Measurements from ENCODE around the gene EFHC1. TPM values are rescaled to one million over a fixed set of nuclear protein-coding genes. Genes with fewer than 3 reads are reported as not detected.
"Not testable (repeated sequence)": the region's sequence is repeated elsewhere in the genome, so short reads cannot be mapped to it uniquely, and the experiment has no call there.

The EFHC1 gene
- polyA plus RNA-seq, 1 experiment = 59.8 TPM

DNA sequence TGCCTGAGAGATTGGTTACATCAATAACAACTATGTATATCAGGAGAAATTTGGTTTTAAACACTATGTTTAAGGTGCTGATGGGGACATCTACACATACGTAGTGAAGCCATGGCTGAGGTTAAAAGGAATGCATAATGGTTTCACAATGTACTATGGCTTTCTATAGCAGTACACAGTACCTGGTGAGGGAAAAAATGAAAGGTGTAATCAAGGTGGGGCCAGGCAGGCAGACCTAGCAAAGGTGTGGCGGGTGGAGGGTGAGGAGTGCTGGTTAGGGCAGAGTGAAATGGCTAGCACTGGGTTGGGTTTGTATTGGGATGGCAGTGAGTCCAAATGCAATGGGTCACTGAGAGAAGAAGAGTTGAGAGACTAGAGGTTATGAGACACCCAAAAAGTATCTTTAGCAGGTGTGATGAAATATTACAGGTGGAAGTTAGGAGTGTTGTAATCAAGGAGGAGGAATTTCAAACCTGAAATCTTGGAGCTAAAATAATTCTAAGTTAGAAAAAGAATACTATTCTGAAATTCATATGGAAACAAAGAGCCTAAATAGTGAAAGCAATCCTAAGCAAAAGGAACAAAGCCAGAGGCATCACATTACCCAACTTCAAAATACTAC, 35.9 kb upstream of the EFHC1 start:
- TF ChIP-seq, protein P1, sequence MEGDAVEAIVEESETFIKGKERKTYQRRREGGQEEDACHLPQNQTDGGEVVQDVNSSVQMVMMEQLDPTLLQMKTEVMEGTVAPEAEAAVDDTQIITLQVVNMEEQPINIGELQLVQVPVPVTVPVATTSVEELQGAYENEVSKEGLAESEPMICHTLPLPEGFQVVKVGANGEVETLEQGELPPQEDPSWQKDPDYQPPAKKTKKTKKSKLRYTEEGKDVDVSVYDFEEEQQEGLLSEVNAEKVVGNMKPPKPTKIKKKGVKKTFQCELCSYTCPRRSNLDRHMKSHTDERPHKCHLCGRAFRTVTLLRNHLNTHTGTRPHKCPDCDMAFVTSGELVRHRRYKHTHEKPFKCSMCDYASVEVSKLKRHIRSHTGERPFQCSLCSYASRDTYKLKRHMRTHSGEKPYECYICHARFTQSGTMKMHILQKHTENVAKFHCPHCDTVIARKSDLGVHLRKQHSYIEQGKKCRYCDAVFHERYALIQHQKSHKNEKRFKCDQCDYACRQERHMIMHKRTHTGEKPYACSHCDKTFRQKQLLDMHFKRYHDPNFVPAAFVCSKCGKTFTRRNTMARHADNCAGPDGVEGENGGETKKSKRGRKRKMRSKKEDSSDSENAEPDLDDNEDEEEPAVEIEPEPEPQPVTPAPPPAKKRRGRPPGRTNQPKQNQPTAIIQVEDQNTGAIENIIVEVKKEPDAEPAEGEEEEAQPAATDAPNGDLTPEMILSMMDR (IDR thresholded peaks at IDR 0.05; ENCODE audit: low read depth, low read length) = no peak
- Histone ChIP-seq H3K27me3 (ENCODE audit: control insufficient read depth, insufficient read depth, low read length) (no peaks in the 10 kb centered on the region), H3K9me3 (ENCODE audit: control insufficient read depth, insufficient read depth, low read length) (peaks cover 4% of the 10 kb centered on the region; the same call in 1 of the 2 replicates), H3K4me3 (ENCODE audit: low read depth, low read length) (no peak overlapping the region), H3K27ac (ENCODE audit: low read depth, low read length) (no peak overlapping the region)
- DNase-seq (ENCODE audit: low read depth, low spot score) = no peak
- POLR2A ChIA-PET = no interaction called here
- CTCF ChIA-PET = interaction anchor here (1.0 kb wide), 1 partner anchor 16 kb away, joined by 3 read pairs; no protein-coding TSS in a partner anchor

GRCh38 chr6:52385074-52385473, 35.1 kb upstream of the EFHC1 start:
- H3K9me3 ChIP-seq (ENCODE audit: control insufficient read depth, insufficient read depth, low read length) = peaks cover 4% of the 10 kb centered on the region; the same call in 1 of the 2 replicates
- TF ChIP-seq, protein P1 (IDR thresholded peaks at IDR 0.05; ENCODE audit: low read depth, low read length) = no peak
- no peak for DNase-seq (ENCODE audit: low read depth, low spot score)
- H3K27me3 ChIP-seq (ENCODE audit: control insufficient read depth, insufficient read depth, low read length) = no peaks in the 10 kb centered on the region
- POLR2A ChIA-PET = no interaction called here
- H3K27ac ChIP-seq (ENCODE audit: low read depth, low read length) = no peak overlapping the region
- CTCF ChIA-PET = interaction anchor here (1.0 to 1.2 kb wide), 2 partner anchors 12 to 15 kb away, joined by 3 read pairs; no protein-coding TSS in a partner anchor
- no peak overlapping the region for H3K4me3 ChIP-seq (ENCODE audit: low read depth, low read length)

DNA sequence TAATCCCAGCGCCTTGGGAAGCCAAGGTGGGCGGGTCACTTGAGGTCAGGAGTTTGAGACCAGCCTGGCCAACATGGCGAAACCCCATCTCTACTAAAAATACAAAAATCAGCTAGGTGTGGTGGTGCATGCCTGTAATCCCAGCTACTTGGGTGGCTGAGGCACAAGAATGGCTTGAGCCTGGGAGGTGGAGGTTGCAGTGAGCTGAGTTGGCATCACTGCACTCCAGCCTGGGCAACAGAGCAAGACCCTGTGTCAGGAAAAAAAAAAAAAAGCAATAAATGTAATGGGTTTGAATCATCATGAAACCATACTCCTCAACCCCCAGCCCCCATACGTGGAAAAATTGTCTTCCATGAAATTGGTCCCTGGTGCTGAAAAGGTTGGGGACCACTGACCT, 32.0 kb upstream of the EFHC1 start:
- H3K27me3 ChIP-seq (ENCODE audit: control insufficient read depth, insufficient read depth, low read length); H3K27ac ChIP-seq (ENCODE audit: low read depth, low read length); H3K9me3 ChIP-seq (ENCODE audit: control insufficient read depth, insufficient read depth, low read length); DNase-seq (ENCODE audit: low read depth, low spot score); POLR2A ChIA-PET; H3K4me3 ChIP-seq (ENCODE audit: low read depth, low read length): not testable (repeated sequence)
- CTCF ChIA-PET = interaction anchor here (0.7 to 2.3 kb wide), 4 partner anchors 12 to 188 kb away, joined by 3 to 8 read pairs (median 4); no protein-coding TSS in a partner anchor

DNA sequence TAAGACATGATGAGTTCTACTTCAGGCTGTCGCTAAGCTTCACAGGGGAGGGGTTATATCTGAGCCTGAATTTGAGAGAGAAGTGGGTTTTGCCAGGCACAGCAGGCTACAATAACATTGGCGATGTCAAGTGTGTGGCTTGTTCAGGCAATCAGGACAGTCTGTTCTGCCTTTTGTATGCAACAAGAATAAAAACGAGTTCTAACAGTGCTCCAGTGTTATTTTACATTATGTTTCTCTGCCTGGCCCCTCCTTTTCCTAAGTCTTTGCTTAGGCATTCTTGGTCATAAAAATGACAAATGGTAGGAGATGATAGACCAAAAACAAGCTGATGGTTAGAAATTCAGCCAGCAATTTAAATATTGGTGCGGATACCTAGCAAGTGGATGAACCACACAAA, 31.4 kb upstream of the EFHC1 start:
- Histone ChIP-seq H3K4me3 (ENCODE audit: low read depth, low read length) (no peak overlapping the region), H3K27me3 (ENCODE audit: control insufficient read depth, insufficient read depth, low read length) (no peaks in the 10 kb centered on the region), H3K9me3 (ENCODE audit: control insufficient read depth, insufficient read depth, low read length) (peaks cover 4% of the 10 kb centered on the region; the same call in 1 of the 2 replicates), H3K27ac (ENCODE audit: low read depth, low read length) (no peak overlapping the region)
- ChIA-PET CTCF (interaction anchor here (1.5 to 2.3 kb wide), 3 partner anchors 11 to 187 kb away, joined by 3 to 8 read pairs (median 5); no protein-coding TSS in a partner anchor), POLR2A (no interaction called here)
- no peak for DNase-seq (ENCODE audit: low read depth, low spot score)
- TF ChIP-seq, protein P1 (IDR thresholded peaks at IDR 0.05; ENCODE audit: low read depth, low read length) = no peak

DNA sequence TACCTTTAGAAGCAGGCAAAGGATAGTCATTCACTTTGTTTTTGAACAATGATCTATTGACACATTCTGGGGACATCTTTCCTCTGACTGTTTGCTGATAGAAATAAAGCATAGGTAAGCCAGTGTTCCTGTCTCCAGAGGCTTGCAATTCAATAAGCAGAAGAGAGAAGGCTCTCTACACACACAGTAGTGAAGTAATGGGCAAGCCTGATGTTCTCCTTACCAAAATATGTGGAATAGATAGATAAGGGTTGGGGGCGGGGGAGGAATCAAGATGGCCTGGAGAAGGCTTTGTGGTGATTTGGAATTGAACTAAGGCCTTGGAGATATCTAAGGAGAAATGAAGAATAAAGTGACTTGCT, 30.9 kb upstream of the EFHC1 start:
- Histone ChIP-seq H3K27me3 (ENCODE audit: control insufficient read depth, insufficient read depth, low read length) (no peaks in the 10 kb centered on the region), H3K9me3 (ENCODE audit: control insufficient read depth, insufficient read depth, low read length) (peaks cover 4% of the 10 kb centered on the region; the same call in 1 of the 2 replicates), H3K27ac (ENCODE audit: low read depth, low read length) (no peak overlapping the region), H3K4me3 (ENCODE audit: low read depth, low read length) (no peak overlapping the region)
- ChIA-PET CTCF (interaction anchor here (0.5 to 3.8 kb wide), 4 partner anchors 11 to 274 kb away, joined by 3 to 36 read pairs (median 3); no protein-coding TSS in a partner anchor), POLR2A (no interaction called here)
- DNase-seq (ENCODE audit: low read depth, low spot score) = no peak
- TF ChIP-seq, protein P1 (IDR thresholded peaks at IDR 0.05; ENCODE audit: low read depth, low read length) = no peak

Measured in AG04450 (cell line).